H9 (cell line): Measurements from ENCODE around the gene LEKR1. TPM values are rescaled to one million over a fixed set of nuclear protein-coding genes. Genes with fewer than 3 reads are reported as not detected.

Experiments
- DNase-seq: peaks from one replicate; pipeline ENCODE4 v3.0.0-alpha.2; 2017
- H2AFZ ChIP-seq: one replicate; pipeline ENCODE4 v1.6.1; 2013; ENCODE audit warnings: mild to moderate bottlenecking, low read length, control low read depth, moderate library complexity
- H2AK5ac ChIP-seq: 2 replicates; pipeline ENCODE4 v1.6.1; 2013; ENCODE audit warnings: low read length, control low read depth, mixed read lengths; ENCODE audit not compliant: insufficient read length
- H2BK120ac ChIP-seq: one replicate; pipeline ENCODE4 v1.6.1; 2013; ENCODE audit warnings: low read depth, mild to moderate bottlenecking, low read length, control low read depth, inconsistent platforms; ENCODE audit not compliant: poor library complexity, severe bottlenecking
- H2BK12ac ChIP-seq: 2 replicates; pipeline ENCODE4 v1.6.1; 2013; ENCODE audit warnings: low read length, control low read depth, mixed read lengths, low read depth; ENCODE audit not compliant: insufficient read length
- H2BK15ac ChIP-seq: 2 replicates; pipeline ENCODE4 v1.6.1; 2013; ENCODE audit warnings: low read depth, low read length, control low read depth
- H2BK20ac ChIP-seq: one replicate; pipeline ENCODE4 v1.6.1; 2013; ENCODE audit warnings: low read depth, mild to moderate bottlenecking, low read length, control low read depth, inconsistent platforms; ENCODE audit not compliant: poor library complexity, severe bottlenecking
- H2BK5ac ChIP-seq: 2 replicates; pipeline ENCODE4 v1.6.1; 2013; ENCODE audit warnings: low read length, control low read depth, mixed read lengths; ENCODE audit not compliant: insufficient read length
- H3K14ac ChIP-seq: 2 replicates; pipeline ENCODE4 v1.6.1; 2013; ENCODE audit warnings: low read length, control low read depth; ENCODE audit not compliant: insufficient read depth
- H3K18ac ChIP-seq: 2 replicates; pipeline ENCODE4 v1.6.1; 2013; ENCODE audit warnings: low read depth, mild to moderate bottlenecking, mixed read lengths, low read length, control low read depth; ENCODE audit not compliant: insufficient read length
- H3K23ac ChIP-seq: 2 replicates; pipeline ENCODE4 v1.6.1; 2013; ENCODE audit warnings: low read length, control low read depth, mixed read lengths, low read depth; ENCODE audit not compliant: insufficient read length
- H3K23me2 ChIP-seq: 2 replicates; pipeline ENCODE4 v1.6.1; 2013; ENCODE audit warnings: low read depth, mild to moderate bottlenecking, mixed read lengths, low read length, control low read depth; ENCODE audit not compliant: insufficient read length, poor library complexity, severe bottlenecking
- H3K27ac ChIP-seq: 2 replicates; pipeline ENCODE4 v1.5.1; 2013; ENCODE audit warnings: low read length, control low read depth, mixed read lengths, low read depth; ENCODE audit not compliant: insufficient read length
- H3K27me3 ChIP-seq: 2 replicates; pipeline ENCODE4 v1.6.1; 2013; ENCODE audit warnings: low read length, control low read depth, inconsistent platforms; ENCODE audit not compliant: insufficient read depth
- H3K4ac ChIP-seq: 2 replicates; pipeline ENCODE4 v1.6.1; 2013; ENCODE audit warnings: low read depth, mild to moderate bottlenecking, control low read depth, inconsistent platforms, low read length, moderate library complexity
- H3K4me1 ChIP-seq: 2 replicates; pipeline ENCODE4 v1.6.1; 2013; ENCODE audit warnings: low read length, control low read depth, inconsistent platforms; ENCODE audit not compliant: insufficient read depth
- H3K4me2 ChIP-seq: 2 replicates; pipeline ENCODE4 v1.6.1; 2013; ENCODE audit warnings: low read length, control low read depth, mixed read lengths; ENCODE audit not compliant: insufficient read length, insufficient read depth
- H3K56ac ChIP-seq: 2 replicates; pipeline ENCODE4 v1.6.1; 2013; ENCODE audit warnings: low read depth, mild to moderate bottlenecking, mixed read lengths, low read length, control low read depth; ENCODE audit not compliant: insufficient read length
- H3K79me1 ChIP-seq: 2 replicates; pipeline ENCODE4 v1.6.1; 2013; ENCODE audit warnings: low read depth, mild to moderate bottlenecking, moderate library complexity, low read length, control low read depth, inconsistent platforms; ENCODE audit not compliant: insufficient read depth, poor library complexity, severe bottlenecking
- H3K79me2 ChIP-seq: 2 replicates; pipeline ENCODE4 v1.6.1; 2013; ENCODE audit warnings: low read length, control low read depth, inconsistent platforms; ENCODE audit not compliant: insufficient read depth
- H3K9ac ChIP-seq: 2 replicates; pipeline ENCODE4 v1.6.1; 2013; ENCODE audit warnings: low read length, control low read depth, mixed read lengths; ENCODE audit not compliant: insufficient read length; ENCODE audit errors: extremely low read depth
- H3K9me3 ChIP-seq: one replicate; pipeline ENCODE4 v1.6.1; 2013; ENCODE audit warnings: low read depth, low read length, inconsistent platforms; ENCODE audit not compliant: control insufficient read depth
- H3T11ph ChIP-seq: one replicate; pipeline ENCODE4 v1.6.1; 2013; ENCODE audit warnings: mild to moderate bottlenecking, low read length, control low read depth, inconsistent platforms
- H4K20me1 ChIP-seq: one replicate; pipeline ENCODE4 v1.6.1; 2013; ENCODE audit not compliant: control insufficient read depth, insufficient read length, insufficient read depth
- H4K5ac ChIP-seq: 2 replicates; pipeline ENCODE4 v1.6.1; 2013; ENCODE audit warnings: low read depth, mild to moderate bottlenecking, mixed read lengths, low read length, control low read depth; ENCODE audit not compliant: insufficient read length
- H4K8ac ChIP-seq: replicated peaks from 2 replicates; pipeline ENCODE4 v1.6.1; 2013; ENCODE audit warnings: low read length, control low read depth, mixed read lengths, low read depth; ENCODE audit not compliant: insufficient read length
- H4K91ac ChIP-seq: 2 replicates; pipeline ENCODE4 v1.6.1; 2013; ENCODE audit warnings: low read depth, mild to moderate bottlenecking, moderate library complexity, mixed read lengths, low read length, control low read depth; ENCODE audit not compliant: insufficient read length
- H3K27ac Mint-ChIP-seq, 3 experiments: 2 replicates in 2 of 3; 3 replicates in 1 of 3; pipeline ENCODE4 v1.8.0; 2020 to 2021; ENCODE audit warnings: mixed read lengths in 3 of 3, mild to moderate bottlenecking in 1 of 3, moderate library complexity in 1 of 3
- H3K27me3 Mint-ChIP-seq: 2 replicates; pipeline ENCODE4 v1.8.0; 2021; ENCODE audit warnings: low read depth, mild to moderate bottlenecking, moderate library complexity, mixed read lengths
- H3K36me3 Mint-ChIP-seq, 3 experiments: 2 replicates in 2 of 3; 3 replicates in 1 of 3; pipeline ENCODE4 v1.8.0; 2020 to 2021; ENCODE audit warnings: low read depth in 3 of 3, mixed read lengths in 3 of 3; ENCODE audit not compliant: insufficient read depth in 1 of 3
- H3K4me1 Mint-ChIP-seq, 2 experiments: 2 replicates each; pipeline ENCODE4 v1.8.0; 2020; ENCODE audit warnings: mixed read lengths in 2 of 2
- H3K4me3 Mint-ChIP-seq, 2 experiments: 2 replicates in 1 of 2; 3 replicates in 1 of 2; pipeline ENCODE4 v1.8.0; 2020 to 2021; ENCODE audit warnings: mild to moderate bottlenecking in 2 of 2, mixed read lengths in 2 of 2, moderate library complexity in 1 of 2
- H3K9me3 Mint-ChIP-seq, 2 experiments: 2 replicates in 1 of 2; 3 replicates in 1 of 2; pipeline ENCODE4 v1.8.0; 2020; ENCODE audit warnings: mild to moderate bottlenecking in 2 of 2, mixed read lengths in 2 of 2, moderate library complexity in 1 of 2
- WGBS: extraction: QIAGEN DNeasy Blood & Tissue Kit; methylation state at CpG from one replicate; pipeline ENCODE4 v1.1.7; 2013; ENCODE audit warnings: missing lambda C conversion rate, low lambda C conversion rate, mixed read lengths; ENCODE audit not compliant: insufficient read length; ENCODE audit errors: extremely low coverage; 5-methylcytosine and 5-hydroxymethylcytosine counted together
- total RNA-seq: library from RNA; stranded (reverse); gene quantifications from 2 replicates; pipeline ENCODE4 v1.2.1, GENCODE V29; 2021
- TF ChIP-seq, protein P1 (sequence below): fragments of 200-600 bp; sonication (generic); conservative IDR thresholded peaks from 3 replicates; pipeline ENCODE4 v1.8.0; 2021; ENCODE audit warnings: antibody characterized with exemption, mild to moderate bottlenecking

Gene LEKR1
- total RNA-seq, 1 experiment from 2014 or later, result not detected

DNA sequence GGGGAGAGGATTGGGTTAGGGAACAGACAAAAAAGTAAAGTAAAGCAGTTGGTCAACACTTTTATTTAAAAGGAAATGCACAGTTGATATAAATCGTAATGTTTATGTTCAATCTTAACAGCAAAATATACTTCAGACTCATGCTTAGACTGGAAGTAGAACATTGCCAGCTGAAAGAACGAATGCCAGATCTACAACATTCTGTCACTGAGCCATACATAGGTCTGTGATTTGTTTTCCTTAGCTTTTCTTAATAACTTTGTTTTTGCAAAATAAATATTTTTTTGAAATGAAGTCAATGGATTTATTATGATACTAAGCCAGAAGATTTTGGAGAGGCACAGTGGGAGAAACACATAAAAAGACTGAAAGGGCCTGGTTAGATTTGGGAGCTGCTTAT, 62.0 kb downstream of the LEKR1 start:
- H2BK5ac ChIP-seq, result no peak overlapping the region
- H3K23me2 ChIP-seq, result no peaks in the 10 kb centered on the region
- H2BK15ac ChIP-seq, result no peak overlapping the region
- H4K91ac ChIP-seq, result no peak overlapping the region
- H3K9me3 ChIP-seq, result no peaks in the 10 kb centered on the region
- no peaks in the 10 kb centered on the region for H3K27me3 Mint-ChIP-seq
- H3K4me2 ChIP-seq, result no peak overlapping the region
- no CpG with 5 or more reads among the region's 2 CpGs for WGBS
- no peak overlapping the region for H2BK12ac ChIP-seq
- H3K56ac ChIP-seq, result no peak overlapping the region
- no peak overlapping the region for H2BK20ac ChIP-seq
- no peak overlapping the region for H2BK120ac ChIP-seq
- no peaks in the 10 kb centered on the region for H3K79me1 ChIP-seq
- no peaks in the 10 kb centered on the region for H3K4me1 Mint-ChIP-seq
- H4K20me1 ChIP-seq, result no peaks in the 10 kb centered on the region
- no peak overlapping the region for H3K9ac ChIP-seq
- no peak overlapping the region for H2AK5ac ChIP-seq
- no peak for DNase-seq
- no peak overlapping the region for H4K8ac ChIP-seq
- peaks cover 2 to 30% (median 4%) of the 10 kb centered on the region in 3 experiments; a peak in 5 of 7 replicates for H3K36me3 Mint-ChIP-seq
- H3K27ac Mint-ChIP-seq, result 0 out of 7 replicates have a peak overlapping the region, but pooled peaks of 1 of the 3 experiments have one; percentile 34
- no peaks in the 10 kb centered on the region for H3K27me3 ChIP-seq
- TF ChIP-seq, protein P1, sequence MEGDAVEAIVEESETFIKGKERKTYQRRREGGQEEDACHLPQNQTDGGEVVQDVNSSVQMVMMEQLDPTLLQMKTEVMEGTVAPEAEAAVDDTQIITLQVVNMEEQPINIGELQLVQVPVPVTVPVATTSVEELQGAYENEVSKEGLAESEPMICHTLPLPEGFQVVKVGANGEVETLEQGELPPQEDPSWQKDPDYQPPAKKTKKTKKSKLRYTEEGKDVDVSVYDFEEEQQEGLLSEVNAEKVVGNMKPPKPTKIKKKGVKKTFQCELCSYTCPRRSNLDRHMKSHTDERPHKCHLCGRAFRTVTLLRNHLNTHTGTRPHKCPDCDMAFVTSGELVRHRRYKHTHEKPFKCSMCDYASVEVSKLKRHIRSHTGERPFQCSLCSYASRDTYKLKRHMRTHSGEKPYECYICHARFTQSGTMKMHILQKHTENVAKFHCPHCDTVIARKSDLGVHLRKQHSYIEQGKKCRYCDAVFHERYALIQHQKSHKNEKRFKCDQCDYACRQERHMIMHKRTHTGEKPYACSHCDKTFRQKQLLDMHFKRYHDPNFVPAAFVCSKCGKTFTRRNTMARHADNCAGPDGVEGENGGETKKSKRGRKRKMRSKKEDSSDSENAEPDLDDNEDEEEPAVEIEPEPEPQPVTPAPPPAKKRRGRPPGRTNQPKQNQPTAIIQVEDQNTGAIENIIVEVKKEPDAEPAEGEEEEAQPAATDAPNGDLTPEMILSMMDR, result no peak
- H3K14ac ChIP-seq, result no peak overlapping the region
- no peaks in the 10 kb centered on the region for H3K4me1 ChIP-seq
- no peak overlapping the region for H4K5ac ChIP-seq
- no peak overlapping the region for H3K4me3 Mint-ChIP-seq
- no peak overlapping the region for H3K18ac ChIP-seq
- H3K9me3 Mint-ChIP-seq, result peaks cover 7 to 24% of the 10 kb centered on the region in 2 experiments; a peak in 4 of 5 replicates
- H3K4ac ChIP-seq, result no peak overlapping the region
- no peaks in the 10 kb centered on the region for H3K79me2 ChIP-seq
- H3K23ac ChIP-seq, result no peak overlapping the region
- no peak overlapping the region for H3T11ph ChIP-seq
- H3K27ac ChIP-seq, result no peak overlapping the region
- H2AFZ ChIP-seq, result no peak overlapping the region
